ENCODE results near the gene DHRS7C. TPM values are rescaled to one million over a fixed set of nuclear protein-coding genes. Genes with fewer than 3 reads are reported as not detected.

Gene DHRS7C
- total and polyA plus RNA-seq, 2 of the 13 experiments (the other 11 are each of a cell fraction or from before 2014, with no cell fraction given), result not detected

GRCh38 chr17:9729034-9729650 lies 62.2 kb downstream of the DHRS7C start:
- Histone ChIP-seq H3K36me3 (replicated peaks in 1 of 2; ENCODE audit: control insufficient read depth in 1 of 2, insufficient read depth in 2 of 2, low read length in 2 of 2) (no peaks in the 10 kb centered on the region), H2AFZ (ENCODE audit: low read length) (no peak overlapping the region), H3K4me2 (ENCODE audit: low read depth, low read length) (no peak overlapping the region), H3K27me3 (ENCODE audit: control insufficient read depth in 1 of 2, insufficient read depth in 2 of 2, low read length in 2 of 2) (no peaks in the 10 kb centered on the region), H3K4me1 (ENCODE audit: insufficient read depth, low read length) (no peaks in the 10 kb centered on the region), H3K79me2 (ENCODE audit: insufficient read depth, low read length) (no peaks in the 10 kb centered on the region), H3K27ac (ENCODE audit: extremely low read length, insufficient read depth, low read length) (no peak overlapping the region), H3K9ac (ENCODE audit: insufficient read depth, low read depth, low read length) (no peak overlapping the region), H4K20me1 (ENCODE audit: insufficient read depth, low read length) (no peaks in the 10 kb centered on the region), H3K4me3 (replicated peaks in 1 of 3; ENCODE audit: insufficient read depth in 1 of 3, low read depth in 2 of 3, low read length in 3 of 3) (no peak overlapping the region), H3K9me3 (ENCODE audit: low read length) (no peaks in the 10 kb centered on the region)
- intact Hi-C loops (cut with micrococcal nuclease; ENCODE audit: unreplicated experiment) (loop anchor here (2.0 to 5.0 kb wide), 3 partner anchors 16 to 82 kb away; partner anchors contain the start of gene USP43), in situ Hi-C loops (cut with HindIII; ENCODE audit: extremely low pct_ligation_motif_present, low pct_unique_long_range_greater_than_20kb) (no loop called here)
- DNase-seq (ENCODE audit: low spot score), result peak; percentile 47
- ChIA-PET CTCF (ENCODE audit: low intra/inter-chr PET ratio, low total read pairs) (interaction anchor here (1.8 to 2.1 kb wide), 2 partner anchors 15 to 39 kb away, joined by 12 to 17 read pairs; no protein-coding TSS in a partner anchor), POLR2A (no interaction called here)
- no TSS peak for BruUV-seq (replicated peaks)
- 6% methylated on average over 2 of the region's 2 CpGs for WGBS (ENCODE audit: low lambda C conversion rate)
- ATAC-seq, result peak; percentile 33; the same call in 1 of the 3 replicates
- FAIRE-seq, result peak; percentile 65
- TF ChIP-seq NFYC (CRISPR knock-in tag; IDR thresholded peaks at IDR 0.05) (no peak), TRIM22 (IDR thresholded peaks at IDR 0.05) (no peak), ETV5 (CRISPR knock-in tag; IDR thresholded peaks at IDR 0.05; ENCODE audit: borderline replicate concordance) (no peak), ONECUT2 (CRISPR knock-in tag; IDR thresholded peaks at IDR 0.05) (no peak), ELF4 (CRISPR knock-in tag; IDR thresholded peaks at IDR 0.05; ENCODE audit: borderline replicate concordance) (no peak), JUND (CRISPR knock-in tag; IDR thresholded peaks at IDR 0.05) (no peak), FOXA1 (IDR thresholded peaks at IDR 0.05) (no peak), FOXA1 (CRISPR knock-in tag; IDR thresholded peaks at IDR 0.05) (peak; percentile 18; the same call in 1 of the 2 replicates), SMC3 (IDR thresholded peaks at IDR 0.05; ENCODE audit: low read length) (peak; percentile 75), STAG1 (CRISPR knock-in tag; IDR thresholded peaks at IDR 0.05) (peak; percentile 82), PBX3 (CRISPR knock-in tag; IDR thresholded peaks at IDR 0.05; ENCODE audit: borderline replicate concordance) (no peak), ZNF777 (CRISPR knock-in tag; IDR thresholded peaks at IDR 0.05) (no peak), SETDB1 (CRISPR knock-in tag; IDR thresholded peaks at IDR 0.05; ENCODE audit: borderline replicate concordance) (no peak), RAD21 (CRISPR knock-in tag; IDR thresholded peaks at IDR 0.05) (peak; percentile 48; the same call in 1 of the 2 replicates), ZNF75D (CRISPR knock-in tag; IDR thresholded peaks at IDR 0.05; ENCODE audit: borderline replicate concordance) (no peak), KMT2B (CRISPR knock-in tag; IDR thresholded peaks at IDR 0.05) (no peak), ZNF598 (CRISPR knock-in tag; IDR thresholded peaks at IDR 0.05; ENCODE audit: borderline replicate concordance) (no peak)
- TF ChIP-seq, protein P1, sequence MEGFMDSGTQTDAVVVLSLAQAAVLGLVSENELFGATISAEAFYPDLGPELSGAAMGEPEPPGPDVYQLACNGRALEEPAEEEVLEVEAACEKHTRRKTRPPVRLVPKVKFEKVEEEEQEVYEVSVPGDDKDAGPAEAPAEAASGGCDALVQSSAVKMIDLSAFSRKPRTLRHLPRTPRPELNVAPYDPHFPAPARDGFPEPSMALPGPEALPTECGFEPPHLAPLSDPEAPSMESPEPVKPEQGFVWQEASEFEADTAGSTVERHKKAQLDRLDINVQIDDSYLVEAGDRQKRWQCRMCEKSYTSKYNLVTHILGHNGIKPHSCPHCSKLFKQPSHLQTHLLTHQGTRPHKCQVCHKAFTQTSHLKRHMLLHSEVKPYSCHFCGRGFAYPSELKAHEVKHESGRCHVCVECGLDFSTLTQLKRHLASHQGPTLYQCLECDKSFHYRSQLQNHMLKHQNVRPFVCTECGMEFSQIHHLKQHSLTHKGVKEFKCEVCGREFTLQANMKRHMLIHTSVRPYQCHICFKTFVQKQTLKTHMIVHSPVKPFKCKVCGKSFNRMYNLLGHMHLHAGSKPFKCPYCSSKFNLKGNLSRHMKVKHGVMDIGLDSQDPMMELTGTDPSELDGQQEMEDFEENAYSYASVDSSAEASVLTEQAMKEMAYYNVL (CRISPR knock-in tag; IDR thresholded peaks at IDR 0.05; ENCODE audit: borderline replicate concordance), result no peak
- TF ChIP-seq, protein P2, sequence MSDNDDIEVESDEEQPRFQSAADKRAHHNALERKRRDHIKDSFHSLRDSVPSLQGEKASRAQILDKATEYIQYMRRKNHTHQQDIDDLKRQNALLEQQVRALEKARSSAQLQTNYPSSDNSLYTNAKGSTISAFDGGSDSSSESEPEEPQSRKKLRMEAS (IDR thresholded peaks at IDR 0.05), result no peak
- TF ChIP-seq, protein P3, sequence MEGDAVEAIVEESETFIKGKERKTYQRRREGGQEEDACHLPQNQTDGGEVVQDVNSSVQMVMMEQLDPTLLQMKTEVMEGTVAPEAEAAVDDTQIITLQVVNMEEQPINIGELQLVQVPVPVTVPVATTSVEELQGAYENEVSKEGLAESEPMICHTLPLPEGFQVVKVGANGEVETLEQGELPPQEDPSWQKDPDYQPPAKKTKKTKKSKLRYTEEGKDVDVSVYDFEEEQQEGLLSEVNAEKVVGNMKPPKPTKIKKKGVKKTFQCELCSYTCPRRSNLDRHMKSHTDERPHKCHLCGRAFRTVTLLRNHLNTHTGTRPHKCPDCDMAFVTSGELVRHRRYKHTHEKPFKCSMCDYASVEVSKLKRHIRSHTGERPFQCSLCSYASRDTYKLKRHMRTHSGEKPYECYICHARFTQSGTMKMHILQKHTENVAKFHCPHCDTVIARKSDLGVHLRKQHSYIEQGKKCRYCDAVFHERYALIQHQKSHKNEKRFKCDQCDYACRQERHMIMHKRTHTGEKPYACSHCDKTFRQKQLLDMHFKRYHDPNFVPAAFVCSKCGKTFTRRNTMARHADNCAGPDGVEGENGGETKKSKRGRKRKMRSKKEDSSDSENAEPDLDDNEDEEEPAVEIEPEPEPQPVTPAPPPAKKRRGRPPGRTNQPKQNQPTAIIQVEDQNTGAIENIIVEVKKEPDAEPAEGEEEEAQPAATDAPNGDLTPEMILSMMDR (CRISPR knock-in tag; IDR thresholded peaks at IDR 0.05), result peak; percentile 80
